Adipose tissue (tissue), 3 donors: ENCODE results near the gene TMEM134. TPM values are rescaled to one million over a fixed set of nuclear protein-coding genes. Genes with fewer than 3 reads are reported as not detected.

ENCODE experiments used
- H3K27ac ChIP-seq: one replicate; pipeline ENCODE4 v1.5.1; 2013; ENCODE audit warnings: low read depth, low read length
- WGBS, 3 donors: extraction: QIAGEN DNeasy Blood & Tissue Kit; methylation state at CpG; one replicate each; pipeline ENCODE4 v1.1.7; 2013; 5-methylcytosine and 5-hydroxymethylcytosine counted together
- polyA plus RNA-seq, 3 donors: library from polyadenylated mRNA; stranded (reverse); fragments of 200-250 nt; gene quantifications; one replicate each; pipeline ENCODE4 v1.2.3, GENCODE V29; 2013
- donor health status: healthy with polysubstance abuse.
- donor health status: Bipolar disorder and iron deficiency.
- donor health status: healthy.

The TMEM134 gene
- polyA plus RNA-seq, 3 donors, result 42.6 to 117 (median 104) TPM

- 96% methylated on average over 18 of the region's 18 CpGs for WGBS, 3 donors
- no peak overlapping the region for H3K27ac ChIP-seq
Measured at GRCh38 chr11:67502328-67502979, 33.4 kb upstream of the TMEM134 start.

GRCh38 chr11:67501854-67502253 lies 32.8 kb upstream of the TMEM134 start:
- WGBS, 3 donors, result 97% methylated on average over 18 of the region's 18 CpGs
- no peak overlapping the region for H3K27ac ChIP-seq

GRCh38 chr11:67500831-67501715 lies 32.0 kb upstream of the TMEM134 start:
- 85 to 96% (median 90%) methylated on average over 9 of the region's 9 CpGs for WGBS, 3 donors
- no peak overlapping the region for H3K27ac ChIP-seq

DNA sequence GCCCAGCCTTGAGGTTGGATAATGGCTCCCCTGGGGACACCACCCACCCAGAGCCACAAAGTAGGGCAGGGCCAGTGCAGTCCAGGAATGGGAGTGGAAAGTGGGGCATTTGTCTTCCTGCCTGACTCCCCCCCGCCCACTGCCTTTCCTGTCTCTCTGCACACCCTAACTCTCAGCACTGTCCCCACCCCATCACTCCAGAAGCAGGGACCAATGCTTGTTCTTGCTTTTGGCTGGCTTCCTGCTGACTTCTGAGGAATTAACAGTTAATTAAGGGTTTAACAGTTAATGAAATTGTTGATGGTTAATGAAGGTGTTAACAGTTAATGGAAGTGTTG lies 31.4 kb upstream of the TMEM134 start:
- WGBS, 3 donors, result 82 to 94% (median 84%) methylated on average over 1 of the region's 1 CpG
- no peak overlapping the region for H3K27ac ChIP-seq

- no peak overlapping the region for H3K27ac ChIP-seq
- WGBS, 3 donors, result 94 to 97% (median 96%) methylated on average over 26 of the region's 26 CpGs
Measured at GRCh38 chr11:67499808-67500483, 30.9 kb upstream of the TMEM134 start.

DNA sequence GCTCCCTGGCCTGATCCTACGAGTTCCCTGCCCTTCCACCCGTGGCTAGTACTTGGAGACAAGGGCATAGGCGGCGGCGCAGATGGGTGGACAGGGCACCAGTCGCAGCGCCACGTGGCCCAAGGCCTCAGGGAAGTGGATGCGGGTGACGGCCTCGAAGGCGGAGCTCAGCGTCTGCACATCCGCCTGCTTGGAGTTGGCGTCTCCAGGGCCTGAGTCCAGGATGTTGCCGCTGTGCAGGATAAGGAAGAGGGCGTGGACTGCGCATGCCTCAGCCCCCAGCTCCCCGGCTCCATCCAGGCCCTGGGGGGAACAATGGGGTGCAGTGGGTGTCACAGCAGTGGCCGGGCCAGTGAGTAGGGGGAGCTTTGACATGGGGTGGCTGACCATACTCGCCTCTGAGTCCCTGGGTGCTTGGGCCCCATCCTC lies 29.5 kb upstream of the TMEM134 start:
- H3K27ac ChIP-seq, result no peak overlapping the region
- 77 to 88% (median 82%) methylated on average over 20 to 21 of the region's 21 CpGs for WGBS, 3 donors

- 94 to 97% (median 96%) methylated on average over 20 to 21 of the region's 21 CpGs for WGBS, 3 donors
- H3K27ac ChIP-seq, result no peak overlapping the region
Measured at GRCh38 chr11:67497656-67498291, 28.7 kb upstream of the TMEM134 start.

- H3K27ac ChIP-seq, result no peak overlapping the region
- 91 to 94% (median 94%) methylated on average over 12 of the region's 12 CpGs for WGBS, 3 donors
Measured at GRCh38 chr11:67496113-67496512, 27.1 kb upstream of the TMEM134 start.

GRCh38 chr11:67495234-67496005 lies 26.4 kb upstream of the TMEM134 start:
- 92 to 93% (median 93%) methylated on average over 14 to 16 of the region's 16 CpGs for WGBS, 3 donors
- H3K27ac ChIP-seq, result no peak overlapping the region

- no peak overlapping the region for H3K27ac ChIP-seq
- 92 to 96% (median 93%) methylated on average over 51 to 59 of the region's 59 CpGs for WGBS, 3 donors
Measured at GRCh38 chr11:67494371-67495233, 25.6 kb upstream of the TMEM134 start.

- no peak overlapping the region for H3K27ac ChIP-seq
- WGBS, 3 donors, result 95 to 97% (median 96%) methylated on average over 60 to 65 of the region's 65 CpGs
Measured at GRCh38 chr11:67493548-67494370, 24.7 kb upstream of the TMEM134 start.

DNA sequence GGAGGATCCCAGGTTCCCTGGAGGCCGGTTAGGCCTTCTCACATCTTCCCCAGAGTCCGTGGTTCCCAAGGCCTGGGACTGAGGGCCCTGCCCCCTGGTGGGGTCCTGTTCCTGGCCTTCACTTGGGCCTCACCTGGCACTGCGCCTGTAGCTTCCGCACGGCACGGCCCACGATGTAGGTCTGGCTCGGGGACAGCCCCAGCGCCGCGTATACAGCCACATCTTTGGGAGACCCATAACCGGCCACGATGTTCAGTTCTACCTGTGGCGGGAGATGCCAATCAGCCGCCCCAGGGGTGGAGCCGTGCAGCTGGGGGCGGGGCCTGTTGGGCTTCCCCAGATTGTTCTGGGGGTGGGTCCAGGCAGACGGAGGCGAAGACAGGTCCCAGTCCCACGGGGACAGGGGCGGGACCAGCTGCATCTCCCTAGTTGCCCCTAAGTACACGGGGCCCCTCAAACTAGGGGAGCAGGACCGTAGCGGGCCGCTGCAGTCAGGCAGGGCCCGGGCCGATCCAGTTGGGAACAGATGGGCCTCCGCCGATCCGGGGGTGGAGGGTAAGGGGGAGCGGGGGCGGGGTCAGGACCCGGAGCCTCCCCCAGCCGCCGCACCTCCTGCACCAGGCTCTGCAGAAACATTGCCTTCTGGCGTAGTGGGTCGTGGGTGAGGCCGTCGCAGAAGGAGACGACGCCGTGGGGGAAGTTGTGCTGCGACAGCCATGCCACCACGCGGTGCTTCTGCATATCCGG lies 23.9 kb upstream of the TMEM134 start:
- 82 to 87% (median 86%) methylated on average over 46 of the region's 46 CpGs for WGBS, 3 donors
- H3K27ac ChIP-seq, result no peak overlapping the region

DNA sequence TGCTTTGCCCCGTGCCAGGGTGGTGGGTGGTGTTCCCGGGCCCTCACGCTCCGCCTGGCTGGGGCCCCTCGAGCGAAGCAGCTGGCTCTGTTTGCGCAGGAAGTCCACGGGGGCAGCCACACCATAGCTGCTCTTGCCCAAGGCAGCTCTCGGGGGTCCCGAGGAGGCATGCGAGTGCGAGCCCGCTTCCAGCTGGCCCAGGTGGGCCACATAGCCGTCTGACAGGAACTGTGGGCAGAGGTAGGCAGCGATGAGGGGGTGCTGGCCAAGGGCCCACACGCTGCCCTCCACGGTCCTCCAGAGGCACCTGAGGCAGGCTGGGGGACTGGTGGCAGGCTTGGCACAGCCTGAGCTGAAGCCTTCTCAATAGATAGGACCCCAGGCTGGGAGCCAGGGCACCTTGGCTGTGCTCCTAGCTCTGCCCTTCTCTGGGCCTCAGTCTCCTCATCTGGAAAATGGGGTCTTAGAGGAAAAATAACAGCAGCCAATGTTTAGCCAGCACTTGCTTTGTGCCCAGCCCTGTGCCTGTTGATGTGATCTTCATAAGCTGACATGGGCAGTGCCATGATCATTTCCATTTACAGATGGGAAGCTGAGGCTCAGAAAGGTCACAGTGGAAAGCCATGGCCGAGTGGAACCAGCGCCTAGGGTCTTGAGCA lies 23.1 kb upstream of the TMEM134 start:
- H3K27ac ChIP-seq, result no peak overlapping the region
- 88 to 90% (median 89%) methylated on average over 19 of the region's 19 CpGs for WGBS, 3 donors

DNA sequence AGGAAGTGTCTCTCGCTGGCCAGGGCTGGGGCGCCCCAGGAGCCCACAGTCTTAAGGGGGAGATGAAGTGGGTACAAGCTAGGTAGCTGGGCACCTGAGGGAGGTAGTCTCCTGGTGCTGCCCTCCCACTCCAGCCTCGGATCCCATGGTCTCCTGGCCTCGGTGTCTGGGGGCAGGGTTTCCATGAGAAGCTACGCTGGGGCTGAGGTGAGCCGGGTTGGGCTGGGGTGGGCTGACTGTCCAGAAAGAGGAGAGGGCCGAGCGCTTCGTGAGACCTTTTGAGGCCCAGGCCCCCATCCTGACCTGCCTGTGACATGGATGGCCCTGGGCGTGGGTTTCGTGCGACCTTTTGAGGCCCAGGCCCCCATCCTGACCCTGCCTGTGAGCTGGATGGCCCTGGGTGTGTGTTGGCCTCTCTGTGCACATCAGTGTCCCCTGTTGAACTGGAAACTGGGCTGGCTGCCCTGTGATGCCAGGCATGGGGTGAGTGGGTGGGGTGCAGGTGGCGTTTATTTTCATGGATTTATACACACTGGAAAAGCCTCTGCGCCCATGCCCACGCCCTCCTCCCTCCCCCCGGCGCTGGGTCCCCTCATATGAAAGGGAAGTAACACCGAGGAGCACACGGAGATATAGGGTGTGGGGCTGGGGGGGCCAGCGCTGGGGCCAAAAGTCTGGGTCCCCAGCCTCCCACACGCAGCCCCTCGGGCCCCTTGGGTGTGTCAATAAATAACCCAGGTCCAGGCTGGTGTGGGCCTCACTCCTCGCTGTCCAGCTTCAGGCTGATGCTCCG lies 22.4 kb upstream of the TMEM134 start:
- no peak overlapping the region for H3K27ac ChIP-seq
- WGBS, 3 donors, result 85 to 89% (median 87%) methylated on average over 22 to 24 of the region's 24 CpGs

DNA sequence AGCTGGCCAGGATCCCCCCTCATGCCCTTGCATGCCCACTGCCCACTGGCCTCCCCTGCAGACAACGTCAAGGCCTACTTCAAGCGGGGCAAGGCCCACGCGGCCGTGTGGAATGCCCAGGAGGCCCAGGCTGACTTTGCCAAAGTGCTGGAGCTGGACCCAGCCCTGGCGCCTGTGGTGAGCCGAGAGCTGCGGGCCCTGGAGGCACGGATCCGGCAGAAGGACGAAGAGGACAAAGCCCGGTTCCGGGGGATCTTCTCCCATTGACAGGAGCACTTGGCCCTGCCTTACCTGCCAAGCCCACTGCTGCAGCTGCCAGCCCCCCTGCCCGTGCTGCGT lies 21.6 kb upstream of the TMEM134 start:
- 76 to 81% (median 81%) methylated on average over 14 to 15 of the region's 15 CpGs for WGBS, 3 donors
- no peak overlapping the region for H3K27ac ChIP-seq
